Naive B cell (primary cell): ENCODE data around the gene IQSEC1. TPM values are rescaled to one million over a fixed set of nuclear protein-coding genes. Genes with fewer than 3 reads are reported as not detected.
"Not testable (repeated sequence)": the region's sequence is repeated elsewhere in the genome, so short reads cannot be mapped to it uniquely, and the experiment has no call there.

Source experiments
- ATAC-seq, 2 donors: fragments of 150-1000 bp; cut with Tn5 transposase; 2 replicates each; pipeline ENCODE4 v1.10.0; 2021; ENCODE audit warnings: low read depth in 2 of 2, mild to moderate bottlenecking in 2 of 2, moderate library complexity in 2 of 2
- DNase-seq: peaks from one replicate; pipeline ENCODE4 v3.0.0; 2022
- H3K27ac Mint-ChIP-seq, 6 donors: one replicate each; pipeline ENCODE4 v1.8.0; 2020 to 2022; ENCODE audit warnings: mild to moderate bottlenecking in 6 of 6, mixed read lengths in 6 of 6, moderate library complexity in 5 of 6, inconsistent platforms in 2 of 6
- H3K27me3 Mint-ChIP-seq, 3 donors: one replicate each; pipeline ENCODE4 v1.8.0; 2021 to 2022; ENCODE audit warnings: mixed read lengths in 3 of 3, mild to moderate bottlenecking in 1 of 3
- H3K36me3 Mint-ChIP-seq, 2 donors: one replicate each; pipeline ENCODE4 v1.8.0; 2020 to 2022; ENCODE audit warnings: mixed read lengths in 2 of 2, inconsistent platforms in 1 of 2, mild to moderate bottlenecking in 1 of 2
- H3K4me1 Mint-ChIP-seq, 3 donors: one replicate each; pipeline ENCODE4 v1.8.0; 2020 to 2022; ENCODE audit warnings: mixed read lengths in 3 of 3, inconsistent platforms in 1 of 3, mild to moderate bottlenecking in 1 of 3, moderate library complexity in 1 of 3
- H3K4me3 Mint-ChIP-seq, 8 donors: one replicate each; pipeline ENCODE4 v1.8.0; 2020 to 2022; ENCODE audit warnings: mild to moderate bottlenecking in 8 of 8, mixed read lengths in 8 of 8, moderate library complexity in 8 of 8, inconsistent platforms in 2 of 8
- H3K9me3 Mint-ChIP-seq, 7 donors: one replicate each; pipeline ENCODE4 v1.8.0; 2020 to 2022; ENCODE audit warnings: mixed read lengths in 7 of 7, mild to moderate bottlenecking in 5 of 7, inconsistent platforms in 2 of 7, moderate library complexity in 1 of 7
- polyA plus RNA-seq, 6 donors: library from polyadenylated mRNA; unstranded; fragments of 300-500 nt; fragmentation: Illumina TruSeq; gene quantifications; one replicate each; pipeline ENCODE4 v1.2.3, GENCODE V29; 2021; ENCODE audit warnings: low read depth in 6 of 6

IQSEC1 gene
- polyA plus RNA-seq, 6 donors from 2014 or later, result 14.6 to 73.4 (median 36.9) TPM

DNA sequence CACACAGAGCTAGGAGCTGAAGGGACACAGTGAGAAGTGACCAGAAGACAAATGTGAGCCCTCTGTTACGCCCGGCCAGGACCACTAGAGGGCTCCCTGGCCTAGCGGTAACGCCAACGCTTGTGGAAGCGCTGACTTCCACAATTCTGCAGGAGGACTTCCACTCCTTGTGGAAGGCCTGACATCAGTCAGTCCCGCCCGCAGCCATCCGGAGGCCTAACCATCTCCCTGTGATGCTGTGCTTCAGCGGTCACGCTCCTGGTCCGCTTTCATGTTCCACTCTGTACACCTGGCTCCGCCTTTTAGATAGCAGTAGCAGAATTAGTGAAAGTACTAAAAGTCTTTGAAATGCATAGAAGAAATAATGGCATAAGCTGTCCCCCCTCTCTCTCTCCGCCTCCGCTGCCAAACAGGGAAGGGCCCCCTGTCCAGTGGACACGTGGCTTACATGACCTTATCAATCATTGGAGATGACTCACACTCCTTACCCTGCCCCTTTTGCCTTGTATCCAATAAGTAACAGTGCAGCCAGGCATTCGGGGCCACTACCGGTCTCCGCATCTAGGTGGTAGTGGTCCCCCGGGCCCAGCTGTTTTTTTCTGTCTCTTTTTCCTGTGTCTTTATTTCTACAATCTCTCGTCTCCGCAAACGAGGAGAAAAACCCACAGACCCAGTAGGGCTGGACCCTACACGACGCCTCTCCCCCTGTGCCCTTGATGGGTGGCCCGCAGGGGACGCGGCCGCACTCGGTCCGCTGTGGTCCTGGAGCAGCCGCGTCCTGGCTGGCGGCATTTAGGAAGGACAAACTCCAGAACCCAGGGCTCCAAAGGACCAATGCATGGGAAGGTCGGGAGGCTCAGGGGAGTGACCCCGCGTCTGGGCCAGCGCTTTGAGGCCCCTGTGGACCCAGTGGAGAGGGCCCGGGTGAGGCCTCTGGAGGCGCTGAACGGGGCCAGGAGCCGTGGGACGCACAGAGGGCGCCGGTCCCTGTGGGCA, 204.9 kb downstream of the IQSEC1 start:
- peak; percentile 54 to 67 for ATAC-seq
- peak overlapping the region in 2 of 6 donors; percentile 13 to 46 for H3K27ac Mint-ChIP-seq
- DNase-seq, result peak; percentile 63
- peaks cover 2 to 16% (median 7%) of the 10 kb centered on the region in 7 donors for H3K9me3 Mint-ChIP-seq
- peaks cover 0 to 11% of the 10 kb centered on the region in 2 donors for H3K36me3 Mint-ChIP-seq
- H3K4me3 Mint-ChIP-seq, result peak overlapping the region; percentile 71 to 94 (median 86)
- H3K27me3 Mint-ChIP-seq, result peaks cover 14 to 47% (median 18%) of the 10 kb centered on the region in 3 donors
- peaks cover 11 to 21% (median 18%) of the 10 kb centered on the region in 3 donors for H3K4me1 Mint-ChIP-seq

DNA sequence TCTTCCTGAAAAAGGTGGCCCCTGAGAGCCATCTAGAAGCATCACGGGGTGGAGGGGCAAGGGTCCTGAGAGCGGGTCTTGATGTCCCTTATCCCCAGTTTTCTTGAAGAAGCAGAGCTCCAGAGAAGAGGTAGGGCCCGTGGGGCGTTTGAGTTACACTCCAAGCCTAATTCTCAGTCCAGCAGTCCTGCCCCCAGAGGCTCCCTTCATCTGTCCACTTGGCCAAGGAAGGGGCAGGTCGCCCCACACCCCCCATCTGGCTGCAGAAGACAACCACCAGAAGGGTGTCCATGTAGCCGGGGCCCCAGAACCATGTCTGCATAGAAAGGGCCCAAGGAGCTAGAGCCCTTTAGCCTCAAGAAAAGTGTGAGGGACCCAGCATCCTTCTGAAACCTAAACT, 206.4 kb downstream of the IQSEC1 start:
- ATAC-seq (no peak), DNase-seq (no peak)
- Mint-ChIP-seq H3K27ac (no peak overlapping the region), H3K4me1 (peaks cover 11 to 21% (median 18%) of the 10 kb centered on the region in 3 donors), H3K4me3 (no peak overlapping the region), H3K27me3 (peaks cover 10 to 44% (median 18%) of the 10 kb centered on the region in 3 donors), H3K9me3 (peaks cover 2 to 16% (median 7%) of the 10 kb centered on the region in 7 donors), H3K36me3 (peaks cover 0 to 11% of the 10 kb centered on the region in 2 donors)

DNA sequence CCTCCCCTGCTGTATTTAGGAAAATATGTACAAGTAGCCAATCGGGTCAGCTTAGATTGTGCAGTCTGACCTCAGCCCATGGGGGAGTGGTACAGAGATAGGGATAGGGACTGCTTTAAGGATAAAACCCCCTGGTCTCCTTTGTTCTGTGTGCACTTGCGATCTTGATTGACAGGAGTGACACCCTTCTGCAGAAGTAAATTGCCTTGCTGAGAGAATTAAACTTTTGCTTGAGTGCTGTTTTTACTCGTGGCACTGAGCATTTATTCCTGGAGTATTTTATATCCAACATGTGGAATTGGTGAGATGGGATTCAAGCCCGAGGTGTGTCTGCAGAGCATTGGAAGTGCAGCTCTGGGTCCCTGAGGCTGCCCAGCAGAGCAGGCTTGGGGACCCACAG, 208.0 kb downstream of the IQSEC1 start:
- ATAC-seq (no peak), DNase-seq (no peak)
- Mint-ChIP-seq H3K27me3 (peaks cover 10 to 42% (median 30%) of the 10 kb centered on the region in 3 donors), H3K4me3 (no peak overlapping the region), H3K27ac (no peak overlapping the region), H3K36me3 (peaks cover 0 to 11% of the 10 kb centered on the region in 2 donors), H3K4me1 (peaks cover 9 to 16% (median 11%) of the 10 kb centered on the region in 3 donors), H3K9me3 (peaks cover 2 to 16% (median 7%) of the 10 kb centered on the region in 7 donors)

DNA sequence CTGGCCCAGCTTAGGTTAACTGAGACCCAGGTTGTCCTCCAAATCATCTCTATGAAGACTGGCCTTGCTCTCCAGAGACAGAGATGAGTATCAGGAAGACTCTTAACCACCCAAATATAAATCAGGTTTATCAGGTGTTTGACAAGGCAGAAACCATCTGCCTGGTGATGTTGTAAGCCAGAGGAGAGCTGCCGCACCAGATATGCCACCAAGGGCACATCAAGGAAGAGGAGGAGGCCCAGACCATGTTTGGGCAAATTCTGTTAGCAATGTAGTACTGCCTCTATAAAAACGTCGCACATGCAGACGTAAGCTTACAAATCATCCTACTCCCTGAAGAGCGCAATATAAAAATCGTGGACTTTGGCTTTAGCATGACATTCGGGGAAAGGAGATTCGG, 210.8 kb downstream of the IQSEC1 start:
- Mint-ChIP-seq H3K9me3 (peaks cover 2 to 16% (median 7%) of the 10 kb centered on the region in 7 donors), H3K27me3 (peaks cover 12 to 48% (median 30%) of the 10 kb centered on the region in 3 donors), H3K27ac (no peak overlapping the region), H3K4me1 (no peaks in the 10 kb centered on the region), H3K4me3 (no peak overlapping the region), H3K36me3 (peaks cover 0 to 11% of the 10 kb centered on the region in 2 donors)
- ATAC-seq (no peak), DNase-seq (no peak)

GRCh38 chr3:12861611-12862010, 211.6 kb downstream of the IQSEC1 start:
- Mint-ChIP-seq H3K9me3 (peaks cover 2 to 16% (median 7%) of the 10 kb centered on the region in 7 donors), H3K36me3 (peaks cover 0 to 11% of the 10 kb centered on the region in 2 donors), H3K27ac (no peak overlapping the region), H3K4me1 (no peaks in the 10 kb centered on the region), H3K27me3 (peaks cover 9 to 44% (median 30%) of the 10 kb centered on the region in 3 donors), H3K4me3 (no peak overlapping the region)
- DNase-seq, result no peak
- no peak for ATAC-seq

GRCh38 chr3:12859840-12860239, 213.4 kb downstream of the IQSEC1 start:
- H3K4me1 Mint-ChIP-seq, result no peaks in the 10 kb centered on the region
- H3K27me3 Mint-ChIP-seq, result peaks cover 15 to 45% (median 23%) of the 10 kb centered on the region in 3 donors
- H3K27ac Mint-ChIP-seq, result no peak overlapping the region
- peaks cover 0 to 4% of the 10 kb centered on the region in 2 donors for H3K36me3 Mint-ChIP-seq
- DNase-seq (no peak), ATAC-seq (no peak)
- no peak overlapping the region for H3K4me3 Mint-ChIP-seq
- peaks cover 0 to 6% (median under 1%) of the 10 kb centered on the region in 7 donors for H3K9me3 Mint-ChIP-seq

GRCh38 chr3:12856626-12857025, 216.6 kb downstream of the IQSEC1 start:
- Mint-ChIP-seq H3K4me3 (no peak overlapping the region), H3K9me3 (no peaks in the 10 kb centered on the region), H3K27ac (no peak overlapping the region), H3K27me3 (peaks cover 26 to 58% (median 30%) of the 10 kb centered on the region in 3 donors), H3K36me3 (no peaks in the 10 kb centered on the region), H3K4me1 (no peaks in the 10 kb centered on the region)
- ATAC-seq, result no peak
- DNase-seq, result no peak

DNA sequence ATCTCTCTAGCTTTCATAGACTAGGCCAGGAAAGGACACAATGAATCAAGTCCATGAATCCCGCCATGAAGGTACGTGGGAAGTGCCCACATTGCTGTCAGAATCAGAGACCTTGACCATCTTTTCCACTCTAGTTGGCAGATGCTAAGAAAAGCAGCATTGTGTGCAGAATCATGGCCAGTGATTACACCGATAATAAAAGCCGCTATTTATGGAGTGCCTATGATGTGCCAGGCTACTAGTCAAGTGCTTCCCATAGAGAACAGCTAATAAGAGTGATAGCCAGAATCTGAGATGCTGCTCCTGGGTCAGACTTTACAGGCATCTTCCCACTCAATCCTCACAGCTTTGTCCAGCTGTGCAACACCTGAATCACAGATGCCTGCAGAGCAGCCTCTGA, 218.7 kb downstream of the IQSEC1 start:
- H3K36me3 Mint-ChIP-seq, result no peaks in the 10 kb centered on the region
- no peak overlapping the region for H3K27ac Mint-ChIP-seq
- H3K4me3 Mint-ChIP-seq, result no peak overlapping the region
- H3K27me3 Mint-ChIP-seq, result peaks cover 26 to 51% (median 27%) of the 10 kb centered on the region in 3 donors
- H3K9me3 Mint-ChIP-seq, result peaks cover 0 to 4% (median 0%) of the 10 kb centered on the region in 7 donors
- no peak for DNase-seq
- no peak for ATAC-seq
- H3K4me1 Mint-ChIP-seq, result no peaks in the 10 kb centered on the region

- H3K9me3 Mint-ChIP-seq, H3K4me1 Mint-ChIP-seq, H3K36me3 Mint-ChIP-seq, H3K27ac Mint-ChIP-seq, H3K4me3 Mint-ChIP-seq, ATAC-seq, DNase-seq: not testable (repeated sequence)
- peaks cover 20 to 47% (median 27%) of the 10 kb centered on the region in 3 donors for H3K27me3 Mint-ChIP-seq
Measured at GRCh38 chr3:12853847-12854246, 219.4 kb downstream of the IQSEC1 start.

DNA sequence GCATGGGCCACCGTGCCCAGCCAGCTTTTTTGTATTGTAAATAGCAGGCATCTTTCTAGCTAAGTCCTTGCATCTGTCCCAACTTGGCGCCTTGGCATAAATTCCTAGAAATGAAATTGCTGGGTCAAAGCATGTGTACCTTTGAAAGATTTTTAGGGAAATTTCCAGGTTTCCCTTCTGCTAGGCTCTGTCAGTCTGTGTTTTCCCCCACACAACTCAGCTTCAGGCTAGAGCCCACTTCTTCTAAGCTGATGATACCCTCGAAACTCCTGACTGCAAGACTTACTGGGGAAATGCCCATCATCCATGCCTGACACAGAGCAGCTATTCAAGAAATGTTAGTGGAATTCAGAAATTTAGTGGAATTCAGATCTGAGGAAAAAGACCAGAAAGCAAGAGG, 221.0 kb downstream of the IQSEC1 start:
- no peaks in the 10 kb centered on the region for H3K36me3 Mint-ChIP-seq
- H3K27me3 Mint-ChIP-seq, result peaks cover 17 to 35% (median 27%) of the 10 kb centered on the region in 3 donors
- H3K4me1 Mint-ChIP-seq, result no peaks in the 10 kb centered on the region
- no peak for DNase-seq
- no peak overlapping the region for H3K4me3 Mint-ChIP-seq
- ATAC-seq, result no peak
- H3K9me3 Mint-ChIP-seq, result peaks cover 0 to 4% (median 0%) of the 10 kb centered on the region in 7 donors
- H3K27ac Mint-ChIP-seq, result no peak overlapping the region

Other genes with a start within 250 kb of the IQSEC1 start
- gene RPL32, start 231.9 kb downstream of the IQSEC1 start, polyA plus RNA-seq, result 1,000 to 10,000 TPM; 1,322 to 3,271 (median 2,987) TPM